ENCODE measurements around the gene MCHR1. TPM values are rescaled to one million over a fixed set of nuclear protein-coding genes. Genes with fewer than 3 reads are reported as not detected.
"Not testable (repeated sequence)": the region's sequence is repeated elsewhere in the genome, so short reads cannot be mapped to it uniquely, and the experiment has no call there.

Gene MCHR1
- polyA plus RNA-seq, 3 donors: 0.05 to 0.09 TPM; not detected in 1

DNA sequence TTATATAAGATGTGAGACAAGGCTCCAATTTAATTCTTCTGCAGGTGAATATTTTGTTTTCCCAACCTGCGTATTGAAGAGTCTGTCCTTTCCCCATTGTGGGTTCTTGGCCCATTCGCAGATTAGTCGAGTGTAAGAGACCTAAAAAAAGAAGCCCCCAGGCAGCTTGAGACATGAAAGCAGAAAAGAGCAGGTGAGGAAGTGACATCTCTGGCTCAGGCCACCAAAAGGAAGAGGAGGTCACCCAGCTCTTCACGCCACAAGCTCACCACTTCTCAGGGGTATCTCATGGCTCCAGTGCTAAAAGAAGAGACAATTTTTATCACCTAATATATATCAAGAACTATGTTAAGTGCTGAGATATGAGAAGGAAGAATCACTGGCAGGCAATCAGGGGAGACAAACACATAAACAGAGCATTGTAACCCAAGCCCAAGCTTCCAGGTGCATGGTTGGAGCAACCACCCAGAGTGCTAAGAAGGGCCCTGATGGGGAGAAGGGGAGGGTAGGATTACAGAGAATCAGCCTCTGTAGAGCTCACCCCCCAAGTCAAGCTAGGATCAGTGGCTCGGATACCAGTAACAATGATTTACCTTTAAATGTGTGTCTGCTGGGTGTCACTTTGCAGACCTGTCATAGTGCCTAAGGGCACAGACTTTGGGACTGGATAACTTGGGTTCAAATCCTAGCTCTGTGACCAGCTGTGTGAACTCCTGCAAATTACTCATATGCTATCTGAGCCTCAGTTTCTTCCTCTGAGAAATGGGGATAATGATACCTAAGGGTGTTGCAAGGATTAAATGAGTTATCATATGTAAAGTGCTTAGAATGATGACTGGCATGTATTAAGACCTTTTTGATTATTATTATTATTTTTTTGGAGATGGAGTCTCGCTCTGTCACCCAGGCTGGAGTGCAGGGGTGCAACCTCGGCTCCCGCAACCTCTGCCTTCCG is 39.2 kb downstream of the MCHR1 start:
- no peaks in the 10 kb centered on the region for H3K9me3 ChIP-seq (replicated peaks in 1 of 2; ENCODE audit: control insufficient read depth in 1 of 2, insufficient read depth in 1 of 2, low read length in 2 of 2)
- H3K27me3 ChIP-seq (ENCODE audit: control insufficient read depth in 2 of 2, insufficient read depth in 2 of 2, low read length in 2 of 2): peaks cover 0 to 2% of the 10 kb centered on the region in 2 donors
- TF ChIP-seq, protein P1, sequence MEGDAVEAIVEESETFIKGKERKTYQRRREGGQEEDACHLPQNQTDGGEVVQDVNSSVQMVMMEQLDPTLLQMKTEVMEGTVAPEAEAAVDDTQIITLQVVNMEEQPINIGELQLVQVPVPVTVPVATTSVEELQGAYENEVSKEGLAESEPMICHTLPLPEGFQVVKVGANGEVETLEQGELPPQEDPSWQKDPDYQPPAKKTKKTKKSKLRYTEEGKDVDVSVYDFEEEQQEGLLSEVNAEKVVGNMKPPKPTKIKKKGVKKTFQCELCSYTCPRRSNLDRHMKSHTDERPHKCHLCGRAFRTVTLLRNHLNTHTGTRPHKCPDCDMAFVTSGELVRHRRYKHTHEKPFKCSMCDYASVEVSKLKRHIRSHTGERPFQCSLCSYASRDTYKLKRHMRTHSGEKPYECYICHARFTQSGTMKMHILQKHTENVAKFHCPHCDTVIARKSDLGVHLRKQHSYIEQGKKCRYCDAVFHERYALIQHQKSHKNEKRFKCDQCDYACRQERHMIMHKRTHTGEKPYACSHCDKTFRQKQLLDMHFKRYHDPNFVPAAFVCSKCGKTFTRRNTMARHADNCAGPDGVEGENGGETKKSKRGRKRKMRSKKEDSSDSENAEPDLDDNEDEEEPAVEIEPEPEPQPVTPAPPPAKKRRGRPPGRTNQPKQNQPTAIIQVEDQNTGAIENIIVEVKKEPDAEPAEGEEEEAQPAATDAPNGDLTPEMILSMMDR (IDR thresholded peaks at IDR 0.05): no peak
- Mint-ChIP-seq H3K4me3 (no peak overlapping the region), H3K27ac (no peak overlapping the region), H3K36me3 (no peaks in the 10 kb centered on the region), H3K9me3 (peaks cover 0 to 2% (median 0%) of the 10 kb centered on the region in 7 donors), H3K4me1 (peaks cover 17% of the 10 kb centered on the region), H3K27me3 (ENCODE audit: low read depth in 3 of 3) (peaks cover 4 to 14% (median 4%) of the 10 kb centered on the region in 3 donors)
- no peak overlapping the region for H2AFZ ChIP-seq (ENCODE audit: insufficient read depth, low read depth, low read length, poor library complexity, severe bottlenecking)
- H3K79me2 ChIP-seq (ENCODE audit: insufficient read depth, low read length): no peaks in the 10 kb centered on the region
- intact Hi-C loops (cut with micrococcal nuclease): no loop called here
- no peak overlapping the region for H3K27ac ChIP-seq (ENCODE audit: low read depth in 1 of 2, low read length in 2 of 2)
- no peak overlapping the region for H3K4me2 ChIP-seq (replicated peaks; ENCODE audit: extremely low read depth, low read length, poor library complexity, severe bottlenecking)
- H3K36me3 ChIP-seq (replicated peaks in 1 of 2; ENCODE audit: control insufficient read depth in 1 of 2, insufficient read depth in 2 of 2, low read length in 2 of 2): no peaks in the 10 kb centered on the region
- WGBS (ENCODE audit: insufficient coverage): 80% methylated on average over 3 of the region's 9 CpGs
- no peak for DNase-seq
- H4K20me1 ChIP-seq (ENCODE audit: insufficient read depth, low read length): no peaks in the 10 kb centered on the region
- H3K4me1 ChIP-seq (ENCODE audit: control insufficient read depth in 1 of 2, insufficient read depth in 2 of 2, low read length in 2 of 2): peaks cover 2 to 8% of the 10 kb centered on the region in 2 donors
- no peak overlapping the region for H3K9ac ChIP-seq (ENCODE audit: insufficient read depth, low read length, poor library complexity, severe bottlenecking)
- H3K4me3 ChIP-seq (replicated peaks in 1 of 3; ENCODE audit: low read depth in 2 of 3, low read length in 3 of 3): no peak overlapping the region

DNA sequence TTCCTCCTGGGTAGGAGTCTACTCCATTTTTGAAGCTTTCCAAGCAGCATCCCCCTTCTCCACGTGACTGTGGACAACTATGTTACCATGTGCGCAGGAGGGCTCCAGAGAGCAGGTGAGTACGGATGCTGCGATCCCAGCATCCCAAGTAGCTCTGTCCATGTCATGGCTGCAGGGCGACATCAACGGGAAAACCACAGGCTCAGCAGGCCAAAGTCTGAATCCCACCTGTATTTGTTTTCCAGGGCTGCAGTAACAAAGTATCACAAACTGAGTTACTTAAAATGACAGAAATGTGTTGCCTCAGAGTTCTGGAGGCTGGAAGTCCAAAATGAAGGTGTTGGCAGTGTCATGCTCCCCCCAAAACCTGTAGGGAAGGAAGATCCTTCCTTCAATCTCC is 40.3 kb downstream of the MCHR1 start:
- H3K79me2 ChIP-seq (ENCODE audit: insufficient read depth, low read length): no peaks in the 10 kb centered on the region
- H3K36me3 Mint-ChIP-seq: no peaks in the 10 kb centered on the region
- DNase-seq: no peak
- no peaks in the 10 kb centered on the region for H3K9me3 ChIP-seq (replicated peaks in 1 of 2; ENCODE audit: control insufficient read depth in 1 of 2, insufficient read depth in 1 of 2, low read length in 2 of 2)
- H3K4me2 ChIP-seq (replicated peaks; ENCODE audit: extremely low read depth, low read length, poor library complexity, severe bottlenecking): no peak overlapping the region
- H3K27ac ChIP-seq (ENCODE audit: low read depth in 1 of 2, low read length in 2 of 2): no peak overlapping the region
- H3K27me3 ChIP-seq (ENCODE audit: control insufficient read depth in 2 of 2, insufficient read depth in 2 of 2, low read length in 2 of 2): no peaks in the 10 kb centered on the region
- H3K36me3 ChIP-seq (replicated peaks in 1 of 2; ENCODE audit: control insufficient read depth in 1 of 2, insufficient read depth in 2 of 2, low read length in 2 of 2): no peaks in the 10 kb centered on the region
- peaks cover 4 to 9% (median 4%) of the 10 kb centered on the region in 3 donors for H3K27me3 Mint-ChIP-seq (ENCODE audit: low read depth in 3 of 3)
- WGBS (ENCODE audit: insufficient coverage): 95% methylated on average over 6 of the region's 6 CpGs
- H3K9ac ChIP-seq (ENCODE audit: insufficient read depth, low read length, poor library complexity, severe bottlenecking): no peak overlapping the region
- H2AFZ ChIP-seq (ENCODE audit: insufficient read depth, low read depth, low read length, poor library complexity, severe bottlenecking): no peak overlapping the region
- H3K4me3 Mint-ChIP-seq: no peak overlapping the region
- H3K9me3 Mint-ChIP-seq: peaks cover 0 to 2% (median 0%) of the 10 kb centered on the region in 7 donors
- TF ChIP-seq, protein P1 (IDR thresholded peaks at IDR 0.05): no peak
- intact Hi-C loops (cut with micrococcal nuclease): no loop called here
- no peak overlapping the region for H3K4me3 ChIP-seq (replicated peaks in 1 of 3; ENCODE audit: low read depth in 2 of 3, low read length in 3 of 3)
- H3K4me1 ChIP-seq (ENCODE audit: control insufficient read depth in 1 of 2, insufficient read depth in 2 of 2, low read length in 2 of 2): peaks cover 2 to 8% of the 10 kb centered on the region in 2 donors
- H4K20me1 ChIP-seq (ENCODE audit: insufficient read depth, low read length): no peaks in the 10 kb centered on the region
- no peak overlapping the region for H3K27ac Mint-ChIP-seq
- peaks cover 14% of the 10 kb centered on the region for H3K4me1 Mint-ChIP-seq

DNA sequence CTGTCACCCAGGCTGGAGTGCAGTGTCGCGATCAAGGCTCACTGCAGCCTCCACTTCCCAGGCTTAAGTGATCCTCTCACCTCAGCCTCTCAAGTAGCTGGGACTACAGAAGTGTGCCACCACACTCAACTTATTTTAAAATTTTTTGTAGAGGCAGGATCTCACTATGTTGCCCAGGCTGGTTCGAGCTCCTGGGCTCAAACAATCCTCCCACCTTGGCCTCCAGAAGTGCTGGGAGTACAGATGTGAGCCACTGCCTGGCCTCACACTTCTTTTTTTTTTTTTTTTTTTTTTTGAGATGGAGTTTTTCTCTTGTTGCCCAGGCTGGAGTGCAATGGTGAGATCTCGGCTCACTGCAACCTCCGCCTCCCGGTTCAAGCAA is 40.9 kb downstream of the MCHR1 start:
- H3K79me2 ChIP-seq (ENCODE audit: insufficient read depth, low read length); H3K9ac ChIP-seq (ENCODE audit: insufficient read depth, low read length, poor library complexity, severe bottlenecking); DNase-seq; H3K4me3 Mint-ChIP-seq; H3K9me3 Mint-ChIP-seq; intact Hi-C loops (cut with micrococcal nuclease); H3K27me3 Mint-ChIP-seq (ENCODE audit: low read depth in 3 of 3); H3K27ac ChIP-seq (ENCODE audit: low read depth in 1 of 2, low read length in 2 of 2); H2AFZ ChIP-seq (ENCODE audit: insufficient read depth, low read depth, low read length, poor library complexity, severe bottlenecking); H4K20me1 ChIP-seq (ENCODE audit: insufficient read depth, low read length); H3K36me3 Mint-ChIP-seq; H3K4me1 Mint-ChIP-seq; H3K27ac Mint-ChIP-seq; H3K4me1 ChIP-seq (ENCODE audit: control insufficient read depth in 1 of 2, insufficient read depth in 2 of 2, low read length in 2 of 2); H3K27me3 ChIP-seq (ENCODE audit: control insufficient read depth in 2 of 2, insufficient read depth in 2 of 2, low read length in 2 of 2); H3K9me3 ChIP-seq (replicated peaks in 1 of 2; ENCODE audit: control insufficient read depth in 1 of 2, insufficient read depth in 1 of 2, low read length in 2 of 2); H3K36me3 ChIP-seq (replicated peaks in 1 of 2; ENCODE audit: control insufficient read depth in 1 of 2, insufficient read depth in 2 of 2, low read length in 2 of 2); H3K4me2 ChIP-seq (replicated peaks; ENCODE audit: extremely low read depth, low read length, poor library complexity, severe bottlenecking); H3K4me3 ChIP-seq (replicated peaks in 1 of 3; ENCODE audit: low read depth in 2 of 3, low read length in 3 of 3): not testable (repeated sequence)
- no CpG with 5 or more reads among the region's 6 CpGs for WGBS (ENCODE audit: insufficient coverage)

All from CD14-positive monocyte (primary cell).